GM18526 (cell line): Measurements from ENCODE around the gene SERGEF.

Experiments used
- POLR2A ChIP-seq: IDR thresholded peaks from 3 replicates; pipeline ENCODE4 v1.6.1; 2011; ENCODE audit not compliant: insufficient read length; ENCODE audit errors: extremely low read depth

The SERGEF gene

GRCh38 chr11:18012906-18013781 lies at the start of gene SERGEF:
SERGEF (minus strand) TSS chr11:18013047; CDS start chr11:18013010, 37 bp downstream.
- TF ChIP-seq POLR2A = peak; percentile 72

GRCh38 chr11:18061351-18061750 lies 48.5 kb upstream of the SERGEF start:
- no peak for TF ChIP-seq POLR2A

- TF ChIP-seq POLR2A = no peak
These were observed 43.8 kb upstream of the SERGEF start for GRCh38 chr11:18056561-18057181.

- TF ChIP-seq POLR2A = no peak
These were observed 41.8 kb upstream of the SERGEF start for GRCh38 chr11:18054511-18055103.

- no peak for TF ChIP-seq POLR2A
These were observed 38.0 kb upstream of the SERGEF start for GRCh38 chr11:18050848-18051247.

GRCh38 chr11:18046116-18046777 lies 33.4 kb upstream of the SERGEF start, which contains the start of gene TPH1:
TPH1 (minus strand) TSS chr11:18046269; CDS start chr11:18040762, 5,507 bp downstream.
- TF ChIP-seq POLR2A = no peak

GRCh38 chr11:18036456-18036855 lies 23.6 kb upstream of the SERGEF start:
- TF ChIP-seq POLR2A = no peak

- TF ChIP-seq POLR2A = no peak
These were observed 14.6 kb upstream of the SERGEF start for GRCh38 chr11:18027475-18027874.

- no peak for TF ChIP-seq POLR2A
These were observed 9.6 kb upstream of the SERGEF start for GRCh38 chr11:18022419-18022818.

GRCh38 chr11:18019650-18020049 lies 6.8 kb upstream of the SERGEF start:
- no peak for TF ChIP-seq POLR2A

- TF ChIP-seq POLR2A = no peak
These were observed 3.9 kb upstream of the SERGEF start for GRCh38 chr11:18016789-18017188.

GRCh38 chr11:18014876-18015275 lies 2.0 kb upstream of the SERGEF start:
- no peak for TF ChIP-seq POLR2A

GRCh38 chr11:18013790-18014507 lies 1.1 kb upstream of the SERGEF start:
- no peak for TF ChIP-seq POLR2A

GRCh38 chr11:18012122-18012905 lies 533 bp downstream of the SERGEF start:
- TF ChIP-seq POLR2A = no peak
